ENCODE results near the gene LCN12.

DNA sequence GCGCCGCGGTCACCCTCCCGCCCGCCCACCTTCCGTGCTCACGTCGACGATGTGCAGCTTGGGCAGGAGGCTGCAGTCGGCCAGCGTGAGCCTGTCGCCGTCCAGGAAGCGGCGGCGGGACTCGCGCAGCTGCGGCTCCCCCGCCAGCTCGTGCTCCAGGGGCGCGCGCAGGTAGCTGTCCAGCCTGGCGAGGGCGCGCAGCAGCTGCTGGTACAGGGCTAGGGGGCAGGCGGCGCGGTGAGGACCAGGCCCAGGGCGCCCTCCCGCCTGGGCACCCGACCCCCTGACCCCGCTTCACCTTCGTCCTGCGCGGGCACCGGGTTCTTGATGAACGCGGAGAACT is 42.8 kb downstream of the LCN12 start:
- no peak for TF ChIP-seq EP300 (IDR thresholded peaks at IDR 0.05; ENCODE audit: borderline replicate concordance)
- no peak for TF ChIP-seq CREB1 (IDR thresholded peaks at IDR 0.05; ENCODE audit: low read depth)

Data from Ishikawa (cell line).